ENCODE data around the gene IMPG1. TPM values are rescaled to one million over a fixed set of nuclear protein-coding genes. Genes with fewer than 3 reads are reported as not detected.

IMPG1 gene
- total RNA-seq, 4 donors from 2014 or later = not detected

DNA sequence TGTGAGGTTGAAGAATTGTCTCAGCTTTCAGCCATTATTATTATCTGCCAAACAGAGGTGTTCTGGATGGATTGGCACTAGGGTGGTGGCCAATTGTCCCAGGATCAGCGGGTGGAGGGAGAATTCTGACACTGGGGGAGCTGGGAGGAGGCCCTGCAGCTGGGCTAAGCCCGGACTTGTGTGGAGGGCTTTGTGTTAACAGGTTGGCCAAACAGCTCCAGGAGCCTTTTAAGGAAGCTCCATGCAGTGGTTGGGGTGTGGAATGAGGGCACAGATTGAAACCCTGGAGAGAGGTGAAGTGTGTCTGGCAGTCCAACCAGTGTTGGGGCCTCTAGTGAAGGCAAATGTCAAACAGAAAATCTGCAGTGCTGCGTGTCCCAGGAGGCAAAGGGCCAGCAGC lies 135.8 kb downstream of the IMPG1 start:
- TF ChIP-seq POLR2AphosphoS5 (IDR thresholded peaks at IDR 0.05) (no peak), EP300 (IDR thresholded peaks at IDR 0.05) (no peak), POLR2A (IDR thresholded peaks at IDR 0.05; ENCODE audit: low read depth) (no peak)
- TF ChIP-seq, protein P1, sequence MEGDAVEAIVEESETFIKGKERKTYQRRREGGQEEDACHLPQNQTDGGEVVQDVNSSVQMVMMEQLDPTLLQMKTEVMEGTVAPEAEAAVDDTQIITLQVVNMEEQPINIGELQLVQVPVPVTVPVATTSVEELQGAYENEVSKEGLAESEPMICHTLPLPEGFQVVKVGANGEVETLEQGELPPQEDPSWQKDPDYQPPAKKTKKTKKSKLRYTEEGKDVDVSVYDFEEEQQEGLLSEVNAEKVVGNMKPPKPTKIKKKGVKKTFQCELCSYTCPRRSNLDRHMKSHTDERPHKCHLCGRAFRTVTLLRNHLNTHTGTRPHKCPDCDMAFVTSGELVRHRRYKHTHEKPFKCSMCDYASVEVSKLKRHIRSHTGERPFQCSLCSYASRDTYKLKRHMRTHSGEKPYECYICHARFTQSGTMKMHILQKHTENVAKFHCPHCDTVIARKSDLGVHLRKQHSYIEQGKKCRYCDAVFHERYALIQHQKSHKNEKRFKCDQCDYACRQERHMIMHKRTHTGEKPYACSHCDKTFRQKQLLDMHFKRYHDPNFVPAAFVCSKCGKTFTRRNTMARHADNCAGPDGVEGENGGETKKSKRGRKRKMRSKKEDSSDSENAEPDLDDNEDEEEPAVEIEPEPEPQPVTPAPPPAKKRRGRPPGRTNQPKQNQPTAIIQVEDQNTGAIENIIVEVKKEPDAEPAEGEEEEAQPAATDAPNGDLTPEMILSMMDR (IDR thresholded peaks at IDR 0.05) = no peak
- H3K4me1 ChIP-seq = peaks cover 5 to 10% (median 9%) of the 10 kb centered on the region in 4 donors
- intact Hi-C loops (cut with DNase I) = loop anchor here (10.0 kb wide), 1 partner anchor 1518 kb away; no protein-coding TSS in a partner anchor
- H3K27ac ChIP-seq (replicated peaks in 1 of 4) = no peak overlapping the region
- H3K36me3 ChIP-seq = no peaks in the 10 kb centered on the region
- no peaks in the 10 kb centered on the region for H3K27me3 ChIP-seq
- H3K4me3 ChIP-seq = no peak overlapping the region
- no peak for DNase-seq (ENCODE audit: extremely low spot score)
- H3K9me3 ChIP-seq = no peaks in the 10 kb centered on the region
- WGBS = 76% methylated on average over 3 of the region's 3 CpGs

DNA sequence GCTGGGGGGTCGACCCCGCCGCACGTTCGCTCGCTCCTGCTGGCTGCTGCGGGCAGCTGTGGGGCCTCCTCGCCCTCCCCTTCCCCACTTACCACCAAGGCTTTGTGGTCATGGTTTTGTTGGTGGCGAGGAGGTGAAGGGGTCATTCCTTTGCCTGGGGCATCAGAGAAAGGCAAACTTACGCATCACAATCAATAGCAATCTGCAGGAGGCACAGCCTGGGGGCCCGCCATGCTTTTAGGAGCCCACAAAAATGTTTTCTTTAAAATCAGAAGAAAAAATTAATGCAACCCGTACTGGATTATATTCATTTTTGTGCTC lies 137.0 kb downstream of the IMPG1 start:
- no peak overlapping the region for H3K27ac ChIP-seq (replicated peaks in 1 of 4)
- TF ChIP-seq, protein P1 (IDR thresholded peaks at IDR 0.05) = no peak
- intact Hi-C loops (cut with DNase I) = loop anchor here (10.0 kb wide), 1 partner anchor 1519 kb away; no protein-coding TSS in a partner anchor
- H3K4me3 ChIP-seq = peak overlapping the region; percentile 37 to 49 (median 44)
- H3K4me1 ChIP-seq = peaks cover 5 to 10% (median 9%) of the 10 kb centered on the region in 4 donors
- no peaks in the 10 kb centered on the region for H3K9me3 ChIP-seq
- no peaks in the 10 kb centered on the region for H3K36me3 ChIP-seq
- no peaks in the 10 kb centered on the region for H3K27me3 ChIP-seq
- DNase-seq (ENCODE audit: extremely low spot score) = no peak
- 79% methylated on average over 4 of the region's 12 CpGs for WGBS

DNA sequence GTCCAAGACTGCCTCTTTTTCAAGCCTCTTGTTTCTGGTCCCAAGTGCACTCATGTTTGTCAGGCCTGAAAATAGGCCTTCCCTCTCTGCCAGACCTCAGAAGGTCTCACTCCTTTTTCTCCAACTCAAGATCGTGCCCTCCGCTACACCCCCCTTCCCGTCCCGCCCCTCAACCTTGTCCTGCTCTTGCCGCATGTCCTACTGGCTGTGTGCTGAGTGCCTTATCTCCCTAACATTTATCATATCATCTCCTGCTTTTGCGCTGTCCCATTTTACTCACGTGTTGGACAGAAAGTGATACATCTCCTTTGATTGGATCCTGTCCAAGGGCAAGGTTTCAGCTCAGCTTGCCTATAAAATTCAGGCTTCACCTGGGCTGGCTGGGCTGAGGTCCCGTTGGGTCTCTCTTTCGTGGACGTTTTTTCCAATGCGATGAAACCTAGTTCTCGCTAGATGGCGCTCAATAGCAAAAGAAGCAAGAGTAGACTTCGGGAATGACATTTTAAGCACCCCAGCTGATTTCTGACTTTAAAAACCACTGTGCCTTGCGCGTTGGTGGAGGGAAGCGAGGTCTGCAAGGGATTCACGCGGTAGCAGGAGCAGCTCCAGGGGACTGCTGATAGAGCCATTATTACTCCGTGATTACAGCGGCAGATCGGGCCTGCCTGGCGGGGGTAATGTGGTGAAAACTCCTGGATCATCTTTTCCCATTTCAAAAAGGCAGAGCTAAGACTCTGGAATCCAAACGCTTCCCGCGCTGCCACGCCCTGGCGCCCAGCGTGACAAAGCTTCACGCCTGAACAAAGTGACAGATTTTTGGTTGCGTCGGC lies 137.6 kb downstream of the IMPG1 start:
- Histone ChIP-seq H3K27me3 (no peaks in the 10 kb centered on the region), H3K4me3 (peak overlapping the region; percentile 37 to 49 (median 44)), H3K27ac (replicated peaks in 1 of 4) (no peak overlapping the region), H3K9me3 (no peaks in the 10 kb centered on the region), H3K4me1 (peaks cover 5 to 10% (median 9%) of the 10 kb centered on the region in 4 donors), H3K36me3 (no peaks in the 10 kb centered on the region)
- no peak for DNase-seq (ENCODE audit: extremely low spot score)
- 6% methylated on average over 26 of the region's 32 CpGs for WGBS
- TF ChIP-seq POLR2A (IDR thresholded peaks at IDR 0.05; ENCODE audit: low read depth) (no peak), EP300 (IDR thresholded peaks at IDR 0.05) (no peak)
- TF ChIP-seq, protein P1 (IDR thresholded peaks at IDR 0.05) = peak; percentile 57 to 73 (median 72)
- intact Hi-C loops (cut with DNase I) = loop anchor here (10.0 kb wide), 1 partner anchor 1520 kb away; no protein-coding TSS in a partner anchor

DNA sequence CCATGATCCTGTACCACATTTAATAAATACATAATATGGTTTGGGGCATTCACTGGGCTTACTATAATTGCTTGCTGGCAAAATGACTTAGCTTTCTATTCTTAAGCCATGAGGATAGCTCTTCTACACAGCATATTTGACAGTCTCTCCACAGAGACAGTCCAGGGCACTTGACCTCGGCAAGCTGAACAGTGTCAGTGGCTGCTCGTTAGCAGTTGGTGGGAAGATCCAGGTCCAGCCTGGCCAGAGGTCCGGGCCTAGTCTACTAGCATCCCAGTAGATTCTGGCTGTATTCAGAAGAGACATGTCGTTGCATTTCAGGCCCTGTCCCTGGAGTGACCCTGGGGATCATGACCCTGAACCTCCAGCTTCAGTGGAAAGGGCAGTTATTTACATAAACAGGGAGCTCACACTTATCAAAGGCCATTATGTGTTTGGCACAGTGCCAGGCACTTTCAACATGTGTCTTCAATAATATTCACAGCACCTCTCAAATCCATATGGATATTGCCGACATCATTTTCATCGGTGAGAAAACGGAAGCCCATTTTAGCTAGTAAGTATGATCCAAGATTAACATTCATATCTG lies 139.0 kb downstream of the IMPG1 start:
- Histone ChIP-seq H3K4me1 (peaks cover 5 to 10% (median 9%) of the 10 kb centered on the region in 4 donors), H3K36me3 (no peaks in the 10 kb centered on the region), H3K4me3 (no peak overlapping the region), H3K27me3 (no peaks in the 10 kb centered on the region), H3K9me3 (no peaks in the 10 kb centered on the region), H3K27ac (replicated peaks in 1 of 4) (no peak overlapping the region)
- 88% methylated on average over 4 of the region's 7 CpGs for WGBS
- TF ChIP-seq, protein P1 (IDR thresholded peaks at IDR 0.05) = no peak
- TF ChIP-seq POLR2A (IDR thresholded peaks at IDR 0.05; ENCODE audit: low read depth) (no peak), POLR2AphosphoS5 (IDR thresholded peaks at IDR 0.05) (no peak), EP300 (IDR thresholded peaks at IDR 0.05) (no peak)
- intact Hi-C loops (cut with DNase I) = loop anchor here (10.0 kb wide), 1 partner anchor 1521 kb away; no protein-coding TSS in a partner anchor
- no peak for DNase-seq (ENCODE audit: extremely low spot score)
